Smooth muscle cell (in vitro differentiated cells): ENCODE results near the gene LMO4. TPM values are rescaled to one million over a fixed set of nuclear protein-coding genes. Genes with fewer than 3 reads are reported as not detected.

Source experiments
- DNase-seq: peaks from one replicate; lab custom pipeline; 2025; ENCODE audit not compliant: unreplicated experiment; lab: John Stamatoyannopoulos, UW
- H2AFZ ChIP-seq: fragments of 200-600 bp; sonication (generic); 2 replicates; pipeline ENCODE4 v1.6.0; 2016; ENCODE audit warnings: antibody characterized with exemption, low read depth, mild to moderate bottlenecking
- H3F3A ChIP-seq: fragments of 200-600 bp; sonication (generic); 2 replicates; pipeline ENCODE4 v1.6.0; 2017; ENCODE audit warnings: antibody characterized with exemption, low read depth
- H3K27ac ChIP-seq: fragments of 200-600 bp; sonication (generic); 2 replicates; pipeline ENCODE4 v1.5.1; 2016; ENCODE audit warnings: low read depth, mild to moderate bottlenecking
- H3K27me3 ChIP-seq: fragments of 200-600 bp; sonication (generic); 2 replicates; pipeline ENCODE4 v1.6.1; 2016; ENCODE audit warnings: low read depth, mild to moderate bottlenecking
- H3K36me3 ChIP-seq: fragments of 200-600 bp; sonication (generic); 2 replicates; pipeline ENCODE4 v1.5.1; 2016; ENCODE audit warnings: low read depth
- H3K4me1 ChIP-seq: fragments of 200-600 bp; sonication (generic); 2 replicates; pipeline ENCODE4 v1.5.1; 2016; ENCODE audit warnings: low read depth
- H3K4me2 ChIP-seq: fragments of 200-600 bp; sonication (generic); 2 replicates; pipeline ENCODE4 v1.6.0; 2016; ENCODE audit warnings: mild to moderate bottlenecking
- H3K4me3 ChIP-seq: fragments of 200-600 bp; sonication (generic); 2 replicates; pipeline ENCODE4 v1.5.1; 2016; ENCODE audit warnings: mild to moderate bottlenecking
- H3K79me2 ChIP-seq: fragments of 200-600 bp; sonication (generic); 2 replicates; pipeline ENCODE4 v1.6.0; 2016; ENCODE audit warnings: low read depth, mild to moderate bottlenecking
- H3K9ac ChIP-seq: fragments of 200-600 bp; sonication (generic); 2 replicates; pipeline ENCODE4 v1.6.0; 2016; ENCODE audit warnings: low read depth
- H3K9me3 ChIP-seq: fragments of 200-600 bp; sonication (generic); replicated peaks from 2 replicates; pipeline ENCODE4 v1.5.1; 2016; ENCODE audit warnings: low read depth
- H4K20me1 ChIP-seq: fragments of 200-600 bp; sonication (generic); 2 replicates; pipeline ENCODE4 v1.6.0; 2016; ENCODE audit warnings: low read depth
- CTCF ChIP-seq: fragments of 200-600 bp; sonication (generic); IDR thresholded peaks from 2 replicates; pipeline ENCODE4 v1.5.1; 2017; ENCODE audit warnings: borderline replicate concordance, mild to moderate bottlenecking, antibody characterized with exemption; ENCODE audit not compliant: insufficient read depth, poor library complexity, severe bottlenecking
- WGBS: methylation state at CpG from one replicate; pipeline ENCODE4 v1.1.7; 2016; ENCODE audit warnings: low lambda C conversion rate; 5-methylcytosine and 5-hydroxymethylcytosine counted together
- polyA plus RNA-seq: library from polyadenylated mRNA; unstranded; fragments of >200 nt; fragmentation: Nextera tagmentation; extraction: Ambion mirVana; gene quantifications from 2 replicates; pipeline ENCODE4 v1.2.1, GENCODE V29; 2016
- total RNA-seq: library from RNA; depleted of rRNA; stranded (reverse); fragments of >200 nt; gene quantifications from 2 replicates; pipeline ENCODE4 v1.2.3, GENCODE V29; 2014

LMO4 gene
- total and polyA plus RNA-seq, 2 experiments from 2014 or later = 54.2 to 140 TPM

- peak overlapping the region; percentile 87 for H3K4me2 ChIP-seq
- no peak for DNase-seq
- H3K79me2 ChIP-seq = peaks cover 57% of the 10 kb centered on the region
- peak overlapping the region; percentile 90 for H3K27ac ChIP-seq
- peak overlapping the region; percentile 96 for H3K4me3 ChIP-seq
- no peaks in the 10 kb centered on the region for H3K36me3 ChIP-seq
- H3K27me3 ChIP-seq = no peaks in the 10 kb centered on the region
- H2AFZ ChIP-seq = no peak overlapping the region
- H3K9ac ChIP-seq = peak overlapping the region; percentile 91
- H3K9me3 ChIP-seq = no peaks in the 10 kb centered on the region
- 2% methylated on average over 7 of the region's 7 CpGs for WGBS
- H4K20me1 ChIP-seq = peaks cover 32% of the 10 kb centered on the region
- H3F3A ChIP-seq = no peaks in the 10 kb centered on the region
- H3K4me1 ChIP-seq = peaks cover 35% of the 10 kb centered on the region
- no peak for TF ChIP-seq CTCF
These were observed 911 bp downstream of the LMO4 start for GRCh38 chr1:87329526-87330056.

GRCh38 chr1:87330057-87330884, 1.6 kb downstream of the LMO4 start:
- 1% methylated on average over 19 of the region's 19 CpGs for WGBS
- Histone ChIP-seq H3K4me3 (peak overlapping the region; percentile 96), H2AFZ (no peak overlapping the region), H3K4me2 (peak overlapping the region; percentile 87), H3F3A (no peaks in the 10 kb centered on the region), H3K9me3 (no peaks in the 10 kb centered on the region), H3K27ac (peak overlapping the region; percentile 90), H4K20me1 (peaks cover 32% of the 10 kb centered on the region), H3K4me1 (peaks cover 35% of the 10 kb centered on the region), H3K36me3 (no peaks in the 10 kb centered on the region), H3K9ac (peak overlapping the region; percentile 91), H3K79me2 (peaks cover 64% of the 10 kb centered on the region), H3K27me3 (no peaks in the 10 kb centered on the region)
- no peak for TF ChIP-seq CTCF
- DNase-seq = no peak

DNA sequence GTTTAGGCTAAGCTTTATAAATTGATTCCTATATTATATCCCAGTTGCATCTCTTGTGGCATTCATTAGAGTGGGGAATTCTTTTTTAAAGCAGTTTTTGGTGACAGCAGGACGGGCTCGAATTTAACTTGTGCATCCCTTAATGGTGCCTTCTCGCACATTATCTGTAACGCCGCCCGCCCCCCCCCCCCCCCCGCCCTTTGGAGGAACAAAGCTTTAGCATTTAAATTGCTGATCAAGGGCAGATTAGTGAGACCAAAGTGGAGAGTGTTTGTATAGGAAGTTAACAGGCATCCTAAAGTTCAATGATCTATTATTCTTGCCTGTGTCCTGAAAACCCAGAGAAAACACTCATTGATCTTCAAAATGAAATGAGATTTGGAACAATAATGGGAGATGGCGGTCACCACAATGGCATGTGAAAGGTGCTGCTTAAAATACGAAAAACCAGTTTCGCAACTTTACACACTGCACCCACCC, 2.2 kb downstream of the LMO4 start:
- peaks cover 40% of the 10 kb centered on the region for H3K4me1 ChIP-seq
- no peak overlapping the region for H2AFZ ChIP-seq
- H3F3A ChIP-seq = no peaks in the 10 kb centered on the region
- DNase-seq = no peak
- 2% methylated on average over 10 of the region's 10 CpGs for WGBS
- H3K27ac ChIP-seq = peak overlapping the region; percentile 90
- peak overlapping the region; percentile 91 for H3K9ac ChIP-seq
- peak overlapping the region; percentile 96 for H3K4me3 ChIP-seq
- H3K9me3 ChIP-seq = no peaks in the 10 kb centered on the region
- H3K27me3 ChIP-seq = no peaks in the 10 kb centered on the region
- H3K4me2 ChIP-seq = peak overlapping the region; percentile 87
- TF ChIP-seq CTCF = no peak
- peaks cover 70% of the 10 kb centered on the region for H3K79me2 ChIP-seq
- H3K36me3 ChIP-seq = no peaks in the 10 kb centered on the region
- peaks cover 37% of the 10 kb centered on the region for H4K20me1 ChIP-seq
